Astrocyte (in vitro differentiated cells and primary cell): ENCODE measurements around the gene INPP4B.

ENCODE experiments used
- EZH2 ChIP-seq: IDR thresholded peaks from 2 replicates; pipeline ENCODE4 v1.6.1; 2012; ENCODE audit warnings: mild to moderate bottlenecking, low read length, inconsistent platforms; ENCODE audit not compliant: insufficient read depth
- TF ChIP-seq, protein P1 (sequence below): IDR thresholded peaks from 2 replicates; pipeline ENCODE4 v1.5.1; 2011; ENCODE audit warnings: low read depth, mild to moderate bottlenecking, inconsistent platforms, low read length, moderate library complexity; ENCODE audit not compliant: insufficient read depth

DNA sequence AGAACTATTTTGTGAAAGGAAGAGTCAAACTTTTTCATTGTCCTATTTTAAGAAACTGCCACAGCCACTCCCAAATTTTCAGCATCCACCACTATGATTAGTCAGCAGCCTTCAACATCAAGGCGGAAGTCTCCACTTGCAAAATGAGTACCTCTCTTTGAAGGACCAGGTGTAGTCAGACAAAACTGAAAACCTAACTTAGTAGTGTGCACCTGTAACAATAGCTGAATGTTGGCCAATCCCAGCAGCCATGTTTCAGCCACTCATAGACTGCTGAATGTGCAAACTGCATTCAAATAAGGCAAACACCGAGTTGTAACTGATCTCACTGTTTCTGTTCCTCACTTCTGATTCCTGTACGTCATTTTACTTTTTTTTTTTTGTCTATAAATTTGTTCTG is 868.7 kb downstream of the INPP4B start:
- TF ChIP-seq, protein P1, sequence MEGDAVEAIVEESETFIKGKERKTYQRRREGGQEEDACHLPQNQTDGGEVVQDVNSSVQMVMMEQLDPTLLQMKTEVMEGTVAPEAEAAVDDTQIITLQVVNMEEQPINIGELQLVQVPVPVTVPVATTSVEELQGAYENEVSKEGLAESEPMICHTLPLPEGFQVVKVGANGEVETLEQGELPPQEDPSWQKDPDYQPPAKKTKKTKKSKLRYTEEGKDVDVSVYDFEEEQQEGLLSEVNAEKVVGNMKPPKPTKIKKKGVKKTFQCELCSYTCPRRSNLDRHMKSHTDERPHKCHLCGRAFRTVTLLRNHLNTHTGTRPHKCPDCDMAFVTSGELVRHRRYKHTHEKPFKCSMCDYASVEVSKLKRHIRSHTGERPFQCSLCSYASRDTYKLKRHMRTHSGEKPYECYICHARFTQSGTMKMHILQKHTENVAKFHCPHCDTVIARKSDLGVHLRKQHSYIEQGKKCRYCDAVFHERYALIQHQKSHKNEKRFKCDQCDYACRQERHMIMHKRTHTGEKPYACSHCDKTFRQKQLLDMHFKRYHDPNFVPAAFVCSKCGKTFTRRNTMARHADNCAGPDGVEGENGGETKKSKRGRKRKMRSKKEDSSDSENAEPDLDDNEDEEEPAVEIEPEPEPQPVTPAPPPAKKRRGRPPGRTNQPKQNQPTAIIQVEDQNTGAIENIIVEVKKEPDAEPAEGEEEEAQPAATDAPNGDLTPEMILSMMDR = no peak
- no peak for TF ChIP-seq EZH2
